DMS114 treated with DMSO at 0.1 percent for 48 hours (cell line): Measurements from ENCODE around the gene ANXA11.
"Not testable (repeated sequence)": the region's sequence is repeated elsewhere in the genome, so short reads cannot be mapped to it uniquely, and the experiment has no call there.

Source experiments
- DNase-seq: peaks from one replicate; lab custom pipeline; 2025; ENCODE audit not compliant: unreplicated experiment; lab: John Stamatoyannopoulos, UW

Gene ANXA11

GRCh38 chr10:80148166-80148805, 57.1 kb downstream of the ANXA11 start:
- no peak for DNase-seq

- no peak for DNase-seq
Measured at GRCh38 chr10:80146918-80147317, 58.4 kb downstream of the ANXA11 start.

GRCh38 chr10:80145406-80146308, 59.7 kb downstream of the ANXA11 start:
- not testable (repeated sequence) for DNase-seq

GRCh38 chr10:80144696-80145131, 60.6 kb downstream of the ANXA11 start:
- DNase-seq = no peak

GRCh38 chr10:80144067-80144695, 61.2 kb downstream of the ANXA11 start:
- DNase-seq = no peak

GRCh38 chr10:80141696-80142460, 63.5 kb downstream of the ANXA11 start:
- DNase-seq = no peak

GRCh38 chr10:80140251-80140650, 65.1 kb downstream of the ANXA11 start:
- no peak for DNase-seq

- DNase-seq = no peak
Measured at GRCh38 chr10:80139265-80139664, 66.1 kb downstream of the ANXA11 start.

GRCh38 chr10:80137920-80138319, 67.4 kb downstream of the ANXA11 start:
- DNase-seq = no peak

GRCh38 chr10:80137031-80137862, 68.1 kb downstream of the ANXA11 start:
- DNase-seq = no peak

- no peak for DNase-seq
Measured at GRCh38 chr10:80136134-80136571, 69.2 kb downstream of the ANXA11 start.

GRCh38 chr10:80133687-80134086, 71.7 kb downstream of the ANXA11 start:
- DNase-seq = not testable (repeated sequence)

GRCh38 chr10:80133206-80133605, 72.1 kb downstream of the ANXA11 start:
- no peak for DNase-seq

GRCh38 chr10:80132299-80133139, 72.8 kb downstream of the ANXA11 start, which contains the start of gene PLAC9:
PLAC9 (plus strand) TSS chr10:80132730; CDS start chr10:80132763, 33 bp downstream.
- no peak for DNase-seq

- DNase-seq = no peak
Measured at GRCh38 chr10:80131499-80131901, 73.8 kb downstream of the ANXA11 start.

GRCh38 chr10:80126876-80127275, 78.5 kb downstream of the ANXA11 start:
- DNase-seq = no peak

GRCh38 chr10:80122746-80123145, 82.6 kb downstream of the ANXA11 start:
- DNase-seq = no peak

- DNase-seq = no peak
Measured at GRCh38 chr10:80122110-80122710, 83.1 kb downstream of the ANXA11 start.

- DNase-seq = no peak
Measured at GRCh38 chr10:80118669-80119068, 86.7 kb downstream of the ANXA11 start.
